ENCODE data around the gene ELMOD1. TPM values are rescaled to one million over a fixed set of nuclear protein-coding genes. Genes with fewer than 3 reads are reported as not detected.

The ELMOD1 gene
- total and polyA plus RNA-seq, 2 donors (not counting 3 experiments of a cell fraction or from before 2014, with no cell fraction given), result 1.6 to 2.4 TPM

DNA sequence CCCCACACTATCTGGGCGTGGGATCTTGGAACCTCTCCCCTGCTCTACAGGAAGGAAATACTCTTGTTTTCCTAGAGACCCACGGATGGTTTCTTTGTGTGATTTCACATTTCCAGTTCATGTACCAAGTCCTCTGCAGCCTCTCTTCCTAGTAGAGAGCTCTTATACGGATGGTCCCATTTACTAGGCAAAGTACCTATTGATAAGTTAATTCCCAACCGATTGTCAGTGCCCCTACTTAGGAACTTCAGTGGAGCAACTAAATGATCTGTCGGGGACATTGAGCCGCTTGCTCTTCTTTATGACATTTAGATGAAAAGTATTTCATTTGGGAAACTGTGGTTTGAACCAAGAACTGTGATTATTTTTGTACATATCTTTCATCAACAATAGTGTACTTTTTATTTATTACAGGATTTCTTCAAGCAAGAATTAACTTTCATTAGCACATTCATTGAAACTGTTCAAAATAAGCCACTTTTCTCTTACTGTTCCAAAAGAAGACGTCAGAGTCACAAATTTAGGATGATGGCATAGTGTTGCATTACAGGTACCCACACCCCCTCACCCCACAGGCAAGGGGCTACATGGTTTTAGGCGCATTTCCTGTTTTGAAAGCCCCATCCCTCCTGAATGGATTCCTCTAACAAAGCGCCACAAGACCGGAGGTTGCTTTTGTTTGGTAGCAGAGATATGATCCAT, 34.2 kb downstream of the ELMOD1 start:
- no peaks in the 10 kb centered on the region for H3K27me3 ChIP-seq (ENCODE audit: control insufficient read depth in 2 of 2, insufficient read depth in 2 of 2, low read length in 2 of 2)
- H3K4me2 ChIP-seq (ENCODE audit: insufficient read depth, low read length), result peak overlapping the region; percentile 39
- peaks cover 23% of the 10 kb centered on the region for H3K4me1 ChIP-seq (ENCODE audit: control insufficient read depth, extremely low read depth, insufficient read depth, low read length)
- no peaks in the 10 kb centered on the region for H4K20me1 ChIP-seq (replicated peaks; ENCODE audit: control insufficient read depth, extremely low read depth, insufficient read depth, low read length)
- H3K9me3 ChIP-seq (replicated peaks; ENCODE audit: control insufficient read depth, insufficient read depth, low read length), result no peaks in the 10 kb centered on the region
- ChIA-PET POLR2A (no interaction called here), CTCF (no interaction called here)
- DNase-seq (ENCODE audit: low read depth, low spot score), result no peak
- peak; percentile 66 for TF ChIP-seq GATA2 (IDR thresholded peaks at IDR 0.05; ENCODE audit: insufficient read depth, insufficient read length, low read depth, low read length)
- TF ChIP-seq MYC (IDR thresholded peaks at IDR 0.05; ENCODE audit: low read depth, low read length), result no peak
- H3K9ac ChIP-seq (replicated peaks; ENCODE audit: extremely low read depth, insufficient read depth, low read length), result no peak overlapping the region
- H3K27ac ChIP-seq (ENCODE audit: insufficient read depth, low read depth, low read length), result no peak overlapping the region
- H3K9me1 ChIP-seq (replicated peaks; ENCODE audit: control insufficient read depth, extremely low read depth, insufficient read depth, low read length), result no peaks in the 10 kb centered on the region
- no peaks in the 10 kb centered on the region for H3K79me2 ChIP-seq (ENCODE audit: control insufficient read depth, insufficient read depth, low read length)
- H3K36me3 ChIP-seq (ENCODE audit: control insufficient read depth in 2 of 2, extremely low read depth in 1 of 2, insufficient read depth in 2 of 2, low read length in 2 of 2), result no peaks in the 10 kb centered on the region
- intact Hi-C loops (cut with micrococcal nuclease), result no loop called here
- no peak overlapping the region for H3K4me3 ChIP-seq (replicated peaks in 1 of 3; ENCODE audit: insufficient read depth in 1 of 3, low read depth in 1 of 3, low read length in 3 of 3)
- dilution Hi-C loops (cut with MboI; ENCODE audit: extremely low pct_ligation_motif_present, low sequenced_read_pairs), result no loop called here
- BruUV-seq (replicated peaks), result no TSS peak
- H2AFZ ChIP-seq (ENCODE audit: low read depth, low read length), result peak overlapping the region; percentile 64
- no peak for FAIRE-seq

DNA sequence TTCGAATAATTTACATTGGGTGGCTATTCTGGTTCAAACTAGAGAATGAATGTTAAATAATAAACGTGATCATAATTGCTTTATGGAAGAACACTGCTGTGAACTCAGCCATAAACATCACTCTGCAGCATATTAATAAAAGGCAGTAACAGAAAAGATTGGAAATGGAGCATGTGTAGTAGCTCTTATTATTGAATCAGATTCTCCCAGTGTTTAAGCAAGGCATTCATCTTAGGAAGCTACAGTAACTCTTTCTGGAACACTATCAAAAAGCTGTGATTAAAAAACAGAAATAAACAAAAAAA, 34.7 kb downstream of the ELMOD1 start:
- TF ChIP-seq MYC (IDR thresholded peaks at IDR 0.05; ENCODE audit: low read depth, low read length) (no peak), POLR2AphosphoS5 (IDR thresholded peaks at IDR 0.05; ENCODE audit: insufficient read depth, low read depth, low read length) (no peak), MAX (IDR thresholded peaks at IDR 0.05; ENCODE audit: insufficient read depth, insufficient read length) (no peak)
- TF ChIP-seq, protein P1, sequence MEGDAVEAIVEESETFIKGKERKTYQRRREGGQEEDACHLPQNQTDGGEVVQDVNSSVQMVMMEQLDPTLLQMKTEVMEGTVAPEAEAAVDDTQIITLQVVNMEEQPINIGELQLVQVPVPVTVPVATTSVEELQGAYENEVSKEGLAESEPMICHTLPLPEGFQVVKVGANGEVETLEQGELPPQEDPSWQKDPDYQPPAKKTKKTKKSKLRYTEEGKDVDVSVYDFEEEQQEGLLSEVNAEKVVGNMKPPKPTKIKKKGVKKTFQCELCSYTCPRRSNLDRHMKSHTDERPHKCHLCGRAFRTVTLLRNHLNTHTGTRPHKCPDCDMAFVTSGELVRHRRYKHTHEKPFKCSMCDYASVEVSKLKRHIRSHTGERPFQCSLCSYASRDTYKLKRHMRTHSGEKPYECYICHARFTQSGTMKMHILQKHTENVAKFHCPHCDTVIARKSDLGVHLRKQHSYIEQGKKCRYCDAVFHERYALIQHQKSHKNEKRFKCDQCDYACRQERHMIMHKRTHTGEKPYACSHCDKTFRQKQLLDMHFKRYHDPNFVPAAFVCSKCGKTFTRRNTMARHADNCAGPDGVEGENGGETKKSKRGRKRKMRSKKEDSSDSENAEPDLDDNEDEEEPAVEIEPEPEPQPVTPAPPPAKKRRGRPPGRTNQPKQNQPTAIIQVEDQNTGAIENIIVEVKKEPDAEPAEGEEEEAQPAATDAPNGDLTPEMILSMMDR (IDR thresholded peaks at IDR 0.05; ENCODE audit: extremely low read depth in 1 of 2, insufficient read depth in 1 of 2, low read depth in 1 of 2, low read length in 2 of 2), result no peak
- BruUV-seq (replicated peaks), result no TSS peak
- no peaks in the 10 kb centered on the region for H3K9me1 ChIP-seq (replicated peaks; ENCODE audit: control insufficient read depth, extremely low read depth, insufficient read depth, low read length)
- DNase-seq (ENCODE audit: low read depth, low spot score), result no peak
- no peaks in the 10 kb centered on the region for H3K36me3 ChIP-seq (ENCODE audit: control insufficient read depth in 2 of 2, extremely low read depth in 1 of 2, insufficient read depth in 2 of 2, low read length in 2 of 2)
- no peak overlapping the region for H3K27ac ChIP-seq (ENCODE audit: insufficient read depth, low read depth, low read length)
- H4K20me1 ChIP-seq (replicated peaks; ENCODE audit: control insufficient read depth, extremely low read depth, insufficient read depth, low read length), result no peaks in the 10 kb centered on the region
- intact Hi-C loops (cut with micrococcal nuclease), result no loop called here
- dilution Hi-C loops (cut with MboI; ENCODE audit: extremely low pct_ligation_motif_present, low sequenced_read_pairs), result no loop called here
- H3K27me3 ChIP-seq (ENCODE audit: control insufficient read depth in 2 of 2, insufficient read depth in 2 of 2, low read length in 2 of 2), result no peaks in the 10 kb centered on the region
- H3K4me1 ChIP-seq (ENCODE audit: control insufficient read depth, extremely low read depth, insufficient read depth, low read length), result peaks cover 19% of the 10 kb centered on the region
- no peaks in the 10 kb centered on the region for H3K79me2 ChIP-seq (ENCODE audit: control insufficient read depth, insufficient read depth, low read length)
- no peak for FAIRE-seq
- ChIA-PET CTCF (no interaction called here), POLR2A (no interaction called here)
- no peak overlapping the region for H3K9ac ChIP-seq (replicated peaks; ENCODE audit: extremely low read depth, insufficient read depth, low read length)
- H3K4me2 ChIP-seq (ENCODE audit: insufficient read depth, low read length), result no peak overlapping the region
- no peak overlapping the region for H2AFZ ChIP-seq (ENCODE audit: low read depth, low read length)
- no peak overlapping the region for H3K4me3 ChIP-seq (replicated peaks in 1 of 3; ENCODE audit: insufficient read depth in 1 of 3, low read depth in 1 of 3, low read length in 3 of 3)
- H3K9me3 ChIP-seq (replicated peaks; ENCODE audit: control insufficient read depth, insufficient read depth, low read length), result no peaks in the 10 kb centered on the region

Measured in endothelial cell of umbilical vein (primary cell).